ENCODE measurements around the gene FRS3. TPM values are rescaled to one million over a fixed set of nuclear protein-coding genes. Genes with fewer than 3 reads are reported as not detected.

The FRS3 gene
- total RNA-seq, 2 donors from 2014 or later, result 2.6 to 5.3 TPM

DNA sequence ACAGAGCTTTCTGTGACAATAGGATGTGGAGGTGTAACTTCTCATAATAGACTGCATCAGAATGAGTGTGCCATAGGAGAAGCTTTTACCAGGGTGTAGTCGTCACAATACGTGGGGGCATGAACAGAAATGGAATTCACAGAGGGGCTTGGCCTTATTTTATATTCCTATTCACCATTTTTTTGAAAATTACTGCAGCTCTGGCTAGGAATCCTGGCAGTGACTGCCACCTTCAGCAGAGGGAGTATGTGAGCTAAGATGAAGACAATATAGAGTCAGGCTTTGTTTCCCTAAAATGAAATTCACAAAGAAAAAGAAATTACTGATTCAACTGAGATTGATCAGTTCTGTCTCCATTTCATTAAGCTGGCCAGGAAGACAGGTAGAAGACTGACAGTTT, 21.7 kb upstream of the FRS3 start:
- Histone ChIP-seq H3K27me3 (no peaks in the 10 kb centered on the region), H3K27ac (no peak overlapping the region), H3K36me3 (replicated peaks in 1 of 2; ENCODE audit: insufficient read depth in 1 of 2, low read depth in 2 of 2) (peaks cover 0 to 2% of the 10 kb centered on the region in 2 donors), H3K4me3 (no peak overlapping the region), H3K4me1 (no peaks in the 10 kb centered on the region), H3K9me3 (no peaks in the 10 kb centered on the region)
- no peak for ATAC-seq
- TF ChIP-seq, protein P1, sequence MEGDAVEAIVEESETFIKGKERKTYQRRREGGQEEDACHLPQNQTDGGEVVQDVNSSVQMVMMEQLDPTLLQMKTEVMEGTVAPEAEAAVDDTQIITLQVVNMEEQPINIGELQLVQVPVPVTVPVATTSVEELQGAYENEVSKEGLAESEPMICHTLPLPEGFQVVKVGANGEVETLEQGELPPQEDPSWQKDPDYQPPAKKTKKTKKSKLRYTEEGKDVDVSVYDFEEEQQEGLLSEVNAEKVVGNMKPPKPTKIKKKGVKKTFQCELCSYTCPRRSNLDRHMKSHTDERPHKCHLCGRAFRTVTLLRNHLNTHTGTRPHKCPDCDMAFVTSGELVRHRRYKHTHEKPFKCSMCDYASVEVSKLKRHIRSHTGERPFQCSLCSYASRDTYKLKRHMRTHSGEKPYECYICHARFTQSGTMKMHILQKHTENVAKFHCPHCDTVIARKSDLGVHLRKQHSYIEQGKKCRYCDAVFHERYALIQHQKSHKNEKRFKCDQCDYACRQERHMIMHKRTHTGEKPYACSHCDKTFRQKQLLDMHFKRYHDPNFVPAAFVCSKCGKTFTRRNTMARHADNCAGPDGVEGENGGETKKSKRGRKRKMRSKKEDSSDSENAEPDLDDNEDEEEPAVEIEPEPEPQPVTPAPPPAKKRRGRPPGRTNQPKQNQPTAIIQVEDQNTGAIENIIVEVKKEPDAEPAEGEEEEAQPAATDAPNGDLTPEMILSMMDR (IDR thresholded peaks at IDR 0.05), result peak in 1 of 7 experiments; percentile 12
- TF ChIP-seq POLR2A (IDR thresholded peaks at IDR 0.05), result no peak
- no peak for DNase-seq
- 73 to 81% methylated on average over 2 of the region's 2 CpGs for WGBS, 2 donors
- intact Hi-C loops (cut with DNase I), result no loop called here

DNA sequence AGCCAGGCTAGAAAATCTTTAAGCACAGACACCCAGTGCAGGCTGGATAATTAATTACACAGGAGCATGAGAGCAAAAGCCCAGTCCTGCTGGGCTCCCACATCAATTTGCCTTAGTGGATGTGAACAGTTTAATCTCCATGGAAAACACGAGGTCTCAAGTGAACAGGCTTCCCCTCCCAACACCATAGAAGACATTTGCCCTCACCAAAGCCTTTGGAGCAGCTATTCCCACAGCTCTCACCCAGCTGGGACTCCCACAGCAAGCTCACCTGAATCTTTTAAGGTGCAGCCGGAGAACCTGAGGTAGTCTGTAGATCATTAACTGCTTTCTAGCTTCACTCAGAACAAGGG, 19.8 kb upstream of the FRS3 start:
- no peaks in the 10 kb centered on the region for H3K27me3 ChIP-seq
- 59 to 68% methylated on average over 2 of the region's 2 CpGs for WGBS, 2 donors
- ATAC-seq, result no peak
- no peak for DNase-seq
- H3K4me1 ChIP-seq, result no peaks in the 10 kb centered on the region
- H3K36me3 ChIP-seq (replicated peaks in 1 of 2; ENCODE audit: insufficient read depth in 1 of 2, low read depth in 2 of 2), result no peaks in the 10 kb centered on the region
- no peak overlapping the region for H3K4me3 ChIP-seq
- TF ChIP-seq POLR2A (IDR thresholded peaks at IDR 0.05), result no peak
- TF ChIP-seq, protein P1 (IDR thresholded peaks at IDR 0.05), result no peak
- intact Hi-C loops (cut with DNase I), result no loop called here
- H3K9me3 ChIP-seq, result no peaks in the 10 kb centered on the region
- H3K27ac ChIP-seq, result no peak overlapping the region

DNA sequence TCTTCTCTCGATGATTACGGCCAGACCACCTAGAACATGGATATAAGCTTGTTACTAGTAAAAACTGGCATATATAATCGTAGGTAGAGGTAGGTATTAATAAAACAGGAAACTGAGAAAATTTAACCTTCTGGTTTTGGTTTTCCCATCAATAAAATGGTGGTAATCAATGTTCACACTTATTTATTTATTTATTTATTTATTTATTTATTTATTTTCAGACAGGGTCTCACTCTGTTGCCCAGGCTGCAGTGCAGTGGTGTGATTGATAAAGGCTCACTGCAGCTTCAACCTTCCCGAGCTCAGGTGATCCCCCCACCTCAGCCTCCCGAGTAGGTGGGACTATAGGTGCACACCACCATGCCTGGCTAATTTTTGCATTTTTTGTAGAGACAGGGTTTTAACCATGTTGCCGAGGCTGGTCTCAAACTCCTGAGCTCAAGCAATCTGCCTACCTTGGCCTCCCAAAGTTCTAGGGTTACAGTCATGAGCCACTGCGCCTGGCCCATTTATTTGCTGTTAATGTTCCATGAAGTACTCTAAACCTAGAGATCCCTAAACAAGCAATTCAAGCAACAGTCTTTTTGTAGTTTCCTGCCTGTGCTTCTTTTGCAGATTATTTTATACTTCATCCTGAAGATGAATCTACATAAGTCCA, 19.3 kb upstream of the FRS3 start:
- Histone ChIP-seq H3K9me3 (no peaks in the 10 kb centered on the region), H3K36me3 (replicated peaks in 1 of 2; ENCODE audit: insufficient read depth in 1 of 2, low read depth in 2 of 2) (no peaks in the 10 kb centered on the region), H3K4me3 (no peak overlapping the region), H3K27me3 (no peaks in the 10 kb centered on the region), H3K4me1 (no peaks in the 10 kb centered on the region), H3K27ac (no peak overlapping the region)
- ATAC-seq (no peak), DNase-seq (no peak)
- TF ChIP-seq, protein P1 (IDR thresholded peaks at IDR 0.05), result no peak
- no peak for TF ChIP-seq POLR2A (IDR thresholded peaks at IDR 0.05)
- intact Hi-C loops (cut with DNase I), result no loop called here
- WGBS, 2 donors, result 91 to 93% methylated on average over 7 of the region's 7 CpGs

DNA sequence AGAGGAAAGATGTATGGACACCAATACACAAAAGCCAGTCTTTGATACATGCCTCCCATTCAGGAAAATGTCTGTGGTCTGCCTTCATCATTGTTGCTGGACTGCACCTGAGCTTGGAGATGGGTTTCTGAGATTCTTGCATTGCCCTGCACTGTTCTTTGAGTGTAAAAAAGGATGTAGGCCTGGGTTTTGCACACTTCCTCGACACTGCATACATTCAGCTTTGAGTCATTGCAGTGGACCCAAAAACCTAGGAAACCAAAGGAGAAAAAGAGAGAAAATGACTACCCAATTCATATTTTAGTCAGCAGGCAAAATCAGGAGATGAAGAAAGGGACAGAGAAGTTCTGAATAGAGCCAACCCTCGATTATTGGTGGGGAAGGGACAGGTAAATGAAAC, 16.8 kb upstream of the FRS3 start:
- H3K4me3 ChIP-seq, result no peak overlapping the region
- no peaks in the 10 kb centered on the region for H3K4me1 ChIP-seq
- WGBS, 2 donors, result 73 to 79% methylated on average over 2 of the region's 2 CpGs
- H3K27me3 ChIP-seq, result no peaks in the 10 kb centered on the region
- ATAC-seq (no peak), DNase-seq (no peak)
- no peaks in the 10 kb centered on the region for H3K9me3 ChIP-seq
- H3K36me3 ChIP-seq (replicated peaks in 1 of 2; ENCODE audit: insufficient read depth in 1 of 2, low read depth in 2 of 2), result peaks cover 0 to 2% of the 10 kb centered on the region in 2 donors
- H3K27ac ChIP-seq, result no peak overlapping the region
- intact Hi-C loops (cut with DNase I), result no loop called here
- TF ChIP-seq, protein P1 (IDR thresholded peaks at IDR 0.05), result no peak
- TF ChIP-seq POLR2A (IDR thresholded peaks at IDR 0.05), result no peak

DNA sequence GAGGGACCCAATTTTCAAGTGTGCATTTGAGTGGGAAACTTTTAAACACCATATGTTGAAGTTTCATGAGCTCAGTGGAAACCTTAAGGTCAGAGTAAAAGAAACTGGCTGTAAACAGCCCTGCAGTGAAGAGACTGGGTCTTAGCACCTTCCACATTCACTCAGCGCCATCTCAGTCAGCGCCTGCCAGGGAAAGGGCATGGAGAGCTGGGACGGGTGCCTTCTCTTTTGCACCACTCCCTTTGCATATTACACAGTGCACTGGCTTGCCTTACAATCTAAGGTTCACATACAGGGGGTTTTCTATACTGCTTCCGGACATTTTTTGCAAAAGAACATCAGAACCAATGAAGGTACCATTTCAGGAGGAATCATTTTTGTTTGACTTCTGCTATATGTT, 12.3 kb upstream of the FRS3 start:
- no peaks in the 10 kb centered on the region for H3K9me3 ChIP-seq
- H3K4me3 ChIP-seq, result no peak overlapping the region
- intact Hi-C loops (cut with DNase I), result loop anchor here (5.0 kb wide), 1 partner anchor 250 kb away; no protein-coding TSS in a partner anchor
- H3K27ac ChIP-seq, result no peak overlapping the region
- DNase-seq (no peak), ATAC-seq (no peak)
- TF ChIP-seq, protein P1 (IDR thresholded peaks at IDR 0.05), result no peak
- TF ChIP-seq POLR2A (IDR thresholded peaks at IDR 0.05), result no peak
- no peaks in the 10 kb centered on the region for H3K27me3 ChIP-seq
- peaks cover 13% of the 10 kb centered on the region for H3K4me1 ChIP-seq
- H3K36me3 ChIP-seq (replicated peaks in 1 of 2; ENCODE audit: insufficient read depth in 1 of 2, low read depth in 2 of 2), result peaks cover 0 to 6% of the 10 kb centered on the region in 2 donors
- WGBS, 2 donors, result 86 to 93% methylated on average over 4 of the region's 4 CpGs
